Duodenal mucosa (tissue), 2 donors: ENCODE data around the gene MYO15A.

ENCODE experiments used
- H3K27ac ChIP-seq: one replicate; pipeline ENCODE4 v1.7.0; 2013; ENCODE audit warnings: low read depth, low read length
- H3K27me3 ChIP-seq, 2 donors: one replicate each; pipeline ENCODE4 v1.7.0; 2013; ENCODE audit warnings: low read length in 2 of 2, control low read depth in 1 of 2; ENCODE audit not compliant: insufficient read depth in 2 of 2, control insufficient read depth in 1 of 2
- H3K36me3 ChIP-seq, 2 donors: one replicate each; pipeline ENCODE4 v1.7.0; 2013; ENCODE audit warnings: low read length in 2 of 2, control low read depth in 1 of 2; ENCODE audit not compliant: insufficient read depth in 2 of 2, control insufficient read depth in 1 of 2
- H3K4me1 ChIP-seq, 2 donors: one replicate each; pipeline ENCODE4 v1.7.0; 2013; ENCODE audit warnings: low read length in 2 of 2, control low read depth in 1 of 2; ENCODE audit not compliant: insufficient read depth in 2 of 2, control insufficient read depth in 1 of 2
- H3K4me3 ChIP-seq, 2 donors: one replicate each; pipeline ENCODE4 v1.7.0; 2013; ENCODE audit warnings: low read length in 2 of 2, low read depth in 1 of 2
- H3K9ac ChIP-seq, 2 donors: one replicate each; pipeline ENCODE4 v1.7.0; 2013; ENCODE audit warnings: low read length in 2 of 2, low read depth in 1 of 2
- H3K9me3 ChIP-seq, 2 donors: one replicate each; pipeline ENCODE4 v1.7.0; 2013; ENCODE audit warnings: low read length in 2 of 2, control low read depth in 1 of 2; ENCODE audit not compliant: control insufficient read depth in 1 of 2

MYO15A gene

GRCh38 chr17:18182110-18182977, 73.8 kb downstream of the MYO15A start:
- H3K36me3 ChIP-seq, result peaks cover 0 to 4% of the 10 kb centered on the region in 2 donors
- peak overlapping the region; percentile 78 to 96 for H3K4me3 ChIP-seq
- H3K4me1 ChIP-seq, result peaks cover 31 to 38% of the 10 kb centered on the region in 2 donors
- peak overlapping the region; percentile 99 for H3K27ac ChIP-seq
- peak overlapping the region; percentile 81 to 90 for H3K9ac ChIP-seq
- no peaks in the 10 kb centered on the region for H3K9me3 ChIP-seq
- no peaks in the 10 kb centered on the region for H3K27me3 ChIP-seq

GRCh38 chr17:18182978-18183333, 74.4 kb downstream of the MYO15A start:
- Histone ChIP-seq H3K27ac (peak overlapping the region; percentile 99), H3K27me3 (no peaks in the 10 kb centered on the region), H3K9ac (peak overlapping the region; percentile 81 to 90), H3K36me3 (peaks cover 0 to 4% of the 10 kb centered on the region in 2 donors), H3K4me3 (peak overlapping the region; percentile 78 to 96), H3K9me3 (no peaks in the 10 kb centered on the region), H3K4me1 (peaks cover 37 to 44% of the 10 kb centered on the region in 2 donors)

DNA sequence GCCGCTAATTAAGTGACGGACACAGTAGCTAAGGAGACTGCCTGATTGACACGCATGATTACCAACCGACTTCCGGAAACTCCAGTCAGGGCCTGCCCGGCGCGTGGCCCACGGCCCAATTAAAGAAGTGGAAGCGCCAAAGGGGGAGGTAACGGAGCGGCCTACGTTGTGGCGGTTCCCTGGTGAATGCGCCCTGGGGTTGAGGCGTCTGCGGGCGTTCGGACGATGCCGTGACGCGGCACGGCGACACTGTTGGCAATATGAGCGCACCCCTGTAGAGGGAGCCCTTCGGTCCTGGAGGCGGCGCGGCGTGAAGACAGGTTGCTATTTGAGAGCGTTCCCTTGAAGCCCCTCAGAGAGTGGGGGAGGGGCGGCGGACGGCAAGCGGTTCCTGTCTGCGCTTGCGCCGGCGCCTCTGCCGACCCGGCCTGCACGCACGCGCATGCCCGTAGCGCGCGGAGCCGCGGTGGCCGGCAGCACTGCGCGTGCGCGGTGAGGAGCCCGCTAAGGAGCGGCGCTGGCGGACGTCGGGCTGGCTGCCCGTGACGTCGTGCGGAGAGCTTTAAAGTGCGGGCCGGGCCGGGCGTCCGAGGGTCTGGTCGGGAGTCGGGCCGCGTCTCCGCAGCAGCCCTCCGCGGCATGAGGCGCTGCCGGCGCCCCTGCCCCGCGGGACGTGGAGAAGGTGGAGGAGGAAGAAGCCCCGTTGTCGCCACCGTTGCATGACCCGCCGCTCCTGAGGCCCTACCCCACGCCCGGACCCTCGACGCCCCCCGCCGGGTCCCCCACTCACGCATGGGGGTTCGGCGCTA, 75.0 kb downstream of the MYO15A start, which contains the start of gene ALKBH5:
Gene ALKBH5, plus strand, starts transcription at position 495 of the 809 bp plus-strand sequence. CDS start 416 bp downstream, outside the sequence.
- H3K36me3 ChIP-seq, result peaks cover 0 to 4% of the 10 kb centered on the region in 2 donors

GRCh38 chr17:18184143-18185031, 75.8 kb downstream of the MYO15A start:
- peak overlapping the region; percentile 78 to 96 for H3K4me3 ChIP-seq
- no peaks in the 10 kb centered on the region for H3K9me3 ChIP-seq
- H3K36me3 ChIP-seq, result peaks cover 0 to 6% of the 10 kb centered on the region in 2 donors
- no peaks in the 10 kb centered on the region for H3K27me3 ChIP-seq
- H3K27ac ChIP-seq, result peak overlapping the region; percentile 99
- peaks cover 44 to 55% of the 10 kb centered on the region in 2 donors for H3K4me1 ChIP-seq
- H3K9ac ChIP-seq, result peak overlapping the region; percentile 90 to 93

More for the DNA sequence above, 75.0 kb downstream of the MYO15A start, which contains the start of gene ALKBH5:
- H3K9me3 ChIP-seq, result no peaks in the 10 kb centered on the region
- H3K9ac ChIP-seq, result peak within 1 kb of the TSS; percentile 90 to 93
- H3K4me1 ChIP-seq, result peaks cover 43 to 50% of the 10 kb centered on the region in 2 donors
- peak within 1 kb of the TSS; percentile 99 for H3K27ac ChIP-seq
- peak within 1 kb of the TSS; percentile 78 to 96 for H3K4me3 ChIP-seq
- no peaks in the 10 kb centered on the region for H3K27me3 ChIP-seq

- Histone ChIP-seq H3K9me3 (no peaks in the 10 kb centered on the region), H3K9ac (peak overlapping the region; percentile 59 to 90), H3K27me3 (no peaks in the 10 kb centered on the region), H3K4me1 (peaks cover 53 to 65% of the 10 kb centered on the region in 2 donors), H3K4me3 (peak overlapping the region; percentile 66 to 96), H3K36me3 (peaks cover 0 to 13% of the 10 kb centered on the region in 2 donors), H3K27ac (no peak overlapping the region)
Observed at GRCh38 chr17:18185391-18185790, 76.8 kb downstream of the MYO15A start.

GRCh38 chr17:18185832-18186626, 77.5 kb downstream of the MYO15A start:
- Histone ChIP-seq H3K36me3 (peaks cover 0 to 13% of the 10 kb centered on the region in 2 donors), H3K9me3 (no peaks in the 10 kb centered on the region), H3K27ac (no peak overlapping the region), H3K4me1 (peaks cover 59 to 71% of the 10 kb centered on the region in 2 donors), H3K27me3 (no peaks in the 10 kb centered on the region), H3K9ac (peak overlapping the region; percentile 59 to 90), H3K4me3 (peak overlapping the region; percentile 66 to 96)

GRCh38 chr17:18186627-18186982, 78.0 kb downstream of the MYO15A start:
- Histone ChIP-seq H3K4me1 (peaks cover 62 to 77% of the 10 kb centered on the region in 2 donors), H3K9me3 (no peaks in the 10 kb centered on the region), H3K27ac (no peak overlapping the region), H3K36me3 (peaks cover 0 to 13% of the 10 kb centered on the region in 2 donors), H3K9ac (peak overlapping the region; percentile 3 to 90), H3K27me3 (no peaks in the 10 kb centered on the region), H3K4me3 (peak overlapping the region; percentile 66 to 96)

GRCh38 chr17:18187226-18187625, 78.7 kb downstream of the MYO15A start:
- Histone ChIP-seq H3K9me3 (no peaks in the 10 kb centered on the region), H3K36me3 (peaks cover 5 to 13% of the 10 kb centered on the region in 2 donors), H3K4me3 (peak overlapping the region; percentile 66 to 96), H3K27me3 (no peaks in the 10 kb centered on the region), H3K4me1 (peaks cover 61 to 75% of the 10 kb centered on the region in 2 donors), H3K27ac (no peak overlapping the region), H3K9ac (peak overlapping the region; percentile 3 to 90)
